Measurements from ENCODE around the gene SV2B. TPM values are rescaled to one million over a fixed set of nuclear protein-coding genes. Genes with fewer than 3 reads are reported as not detected.
A peak's percentile ranks its signal among the peaks of the same experiment; 100 is the strongest.
"Not testable (repeated sequence)": the region's sequence is repeated elsewhere in the genome, so short reads cannot be mapped to it uniquely, and the experiment has no call there.

SV2B gene
- polyA plus RNA-seq, 4 donors = 0.25 to 2.0 TPM; not detected in 2

- Histone ChIP-seq H3K4me1 (ENCODE audit: control insufficient read depth in 3 of 3, insufficient read depth in 2 of 3, low read depth in 1 of 3, low read length in 2 of 3) (no peaks in the 10 kb centered on the region), H3K4me3 (ENCODE audit: low read depth in 1 of 3, low read length in 3 of 3) (no peak overlapping the region), H3K9me3 (ENCODE audit: control insufficient read depth in 2 of 2, insufficient read depth in 1 of 2, low read depth in 1 of 2, low read length in 1 of 2) (no peaks in the 10 kb centered on the region), H3K27ac (ENCODE audit: low read depth in 1 of 3, low read length in 2 of 3) (no peak overlapping the region), H3K27me3 (ENCODE audit: control insufficient read depth in 3 of 3, insufficient read depth in 3 of 3, low read length in 3 of 3) (no peaks in the 10 kb centered on the region), H3K36me3 (ENCODE audit: control insufficient read depth in 3 of 3, insufficient read depth in 2 of 3, low read depth in 1 of 3, low read length in 3 of 3) (no peaks in the 10 kb centered on the region)
- DNase-seq (no peak), FAIRE-seq (no peak)
- WGBS, 3 donors = 47 to 60% (median 59%) methylated on average over 5 of the region's 5 CpGs
These were observed 219.5 kb downstream of the SV2B start for GRCh38 chr15:91319371-91320059.

- Histone ChIP-seq H3K9me3 (ENCODE audit: control insufficient read depth in 2 of 2, insufficient read depth in 1 of 2, low read depth in 1 of 2, low read length in 1 of 2) (no peaks in the 10 kb centered on the region), H3K4me1 (ENCODE audit: control insufficient read depth in 3 of 3, insufficient read depth in 2 of 3, low read depth in 1 of 3, low read length in 2 of 3) (no peaks in the 10 kb centered on the region), H3K4me3 (ENCODE audit: low read depth in 1 of 3, low read length in 3 of 3) (no peak overlapping the region), H3K36me3 (ENCODE audit: control insufficient read depth in 3 of 3, insufficient read depth in 2 of 3, low read depth in 1 of 3, low read length in 3 of 3) (no peaks in the 10 kb centered on the region), H3K27me3 (ENCODE audit: control insufficient read depth in 3 of 3, insufficient read depth in 3 of 3, low read length in 3 of 3) (no peaks in the 10 kb centered on the region), H3K27ac (ENCODE audit: low read depth in 1 of 3, low read length in 2 of 3) (no peak overlapping the region)
- DNase-seq (no peak), FAIRE-seq (no peak)
- 70 to 82% (median 74%) methylated on average over 4 of the region's 4 CpGs for WGBS, 3 donors
These were observed 220.0 kb downstream of the SV2B start for GRCh38 chr15:91320101-91320500.

DNA sequence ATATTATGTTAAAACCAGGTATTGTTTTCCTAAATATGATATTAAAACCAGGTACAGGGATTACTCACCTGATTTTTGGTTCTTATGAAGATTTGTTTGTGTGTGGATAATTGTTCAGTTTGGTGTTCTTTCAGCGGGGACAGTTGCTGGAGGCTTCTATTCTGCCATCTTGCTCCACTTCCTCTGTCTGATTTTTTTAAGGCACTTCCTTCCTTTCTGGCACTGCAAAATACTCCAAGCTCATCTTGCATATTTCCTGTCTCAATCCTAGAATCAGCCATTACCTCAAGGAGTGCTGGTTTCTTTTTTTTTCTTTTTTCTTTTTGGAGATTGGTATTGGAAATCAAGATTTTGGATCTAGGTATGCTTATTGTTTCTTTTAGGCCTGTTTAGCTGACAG is 229.9 kb downstream of the SV2B start:
- FAIRE-seq = no peak
- 66 to 97% (median 90%) methylated on average over 1 of the region's 1 CpG for WGBS, 3 donors
- Histone ChIP-seq H3K36me3 (ENCODE audit: control insufficient read depth in 3 of 3, insufficient read depth in 2 of 3, low read depth in 1 of 3, low read length in 3 of 3) (no peaks in the 10 kb centered on the region), H3K4me3 (ENCODE audit: low read depth in 1 of 3, low read length in 3 of 3) (no peak overlapping the region), H3K27ac (ENCODE audit: low read depth in 1 of 3, low read length in 2 of 3) (no peak overlapping the region), H3K27me3 (ENCODE audit: control insufficient read depth in 3 of 3, insufficient read depth in 3 of 3, low read length in 3 of 3) (peaks cover 0 to 5% (median 0%) of the 10 kb centered on the region in 3 donors), H3K9me3 (ENCODE audit: control insufficient read depth in 2 of 2, insufficient read depth in 1 of 2, low read depth in 1 of 2, low read length in 1 of 2) (peaks cover 0 to 3% of the 10 kb centered on the region in 2 donors), H3K4me1 (ENCODE audit: control insufficient read depth in 3 of 3, insufficient read depth in 2 of 3, low read depth in 1 of 3, low read length in 2 of 3) (no peaks in the 10 kb centered on the region)
- DNase-seq = no peak

GRCh38 chr15:91331581-91331980 is 231.5 kb downstream of the SV2B start:
- peaks cover 0 to 5% (median 0%) of the 10 kb centered on the region in 3 donors for H3K27me3 ChIP-seq (ENCODE audit: control insufficient read depth in 3 of 3, insufficient read depth in 3 of 3, low read length in 3 of 3)
- WGBS, 3 donors = 82 to 92% (median 86%) methylated on average over 4 of the region's 4 CpGs
- H3K9me3 ChIP-seq (ENCODE audit: control insufficient read depth in 2 of 2, insufficient read depth in 1 of 2, low read depth in 1 of 2, low read length in 1 of 2) = peaks cover 0 to 3% of the 10 kb centered on the region in 2 donors
- no peak overlapping the region for H3K27ac ChIP-seq (ENCODE audit: low read depth in 1 of 3, low read length in 2 of 3)
- H3K4me3 ChIP-seq (ENCODE audit: low read depth in 1 of 3, low read length in 3 of 3) = no peak overlapping the region
- DNase-seq (no peak), FAIRE-seq (no peak)
- H3K4me1 ChIP-seq (ENCODE audit: control insufficient read depth in 3 of 3, insufficient read depth in 2 of 3, low read depth in 1 of 3, low read length in 2 of 3) = no peaks in the 10 kb centered on the region
- no peaks in the 10 kb centered on the region for H3K36me3 ChIP-seq (ENCODE audit: control insufficient read depth in 3 of 3, insufficient read depth in 2 of 3, low read depth in 1 of 3, low read length in 3 of 3)

GRCh38 chr15:91335702-91336101 is 235.6 kb downstream of the SV2B start:
- whole genome bisulfite sequencing, 3 donors = 32 to 53% (median 32%) methylated on average over 3 of the region's 3 CpGs
- no peaks in the 10 kb centered on the region for H3K4me1 ChIP-seq (ENCODE audit: control insufficient read depth in 3 of 3, insufficient read depth in 2 of 3, low read depth in 1 of 3, low read length in 2 of 3)
- H3K4me3 ChIP-seq (ENCODE audit: low read depth in 1 of 3, low read length in 3 of 3) = no peak overlapping the region
- no peaks in the 10 kb centered on the region for H3K9me3 ChIP-seq (ENCODE audit: control insufficient read depth in 2 of 2, insufficient read depth in 1 of 2, low read depth in 1 of 2, low read length in 1 of 2)
- H3K36me3 ChIP-seq (ENCODE audit: control insufficient read depth in 3 of 3, insufficient read depth in 2 of 3, low read depth in 1 of 3, low read length in 3 of 3) = no peaks in the 10 kb centered on the region
- H3K27ac ChIP-seq (ENCODE audit: low read depth in 1 of 3, low read length in 2 of 3) = no peak overlapping the region
- no peak for DNase-seq
- FAIRE-seq = no peak
- H3K27me3 ChIP-seq (ENCODE audit: control insufficient read depth in 3 of 3, insufficient read depth in 3 of 3, low read length in 3 of 3) = peaks cover 0 to 3% (median 0%) of the 10 kb centered on the region in 3 donors

GRCh38 chr15:91336687-91337086 is 236.6 kb downstream of the SV2B start:
- Histone ChIP-seq H3K4me3 (ENCODE audit: low read depth in 1 of 3, low read length in 3 of 3) (no peak overlapping the region), H3K9me3 (ENCODE audit: control insufficient read depth in 2 of 2, insufficient read depth in 1 of 2, low read depth in 1 of 2, low read length in 1 of 2) (no peaks in the 10 kb centered on the region), H3K27me3 (ENCODE audit: control insufficient read depth in 3 of 3, insufficient read depth in 3 of 3, low read length in 3 of 3) (peaks cover 0 to 1% (median 0%) of the 10 kb centered on the region in 3 donors), H3K4me1 (ENCODE audit: control insufficient read depth in 3 of 3, insufficient read depth in 2 of 3, low read depth in 1 of 3, low read length in 2 of 3) (no peaks in the 10 kb centered on the region), H3K27ac (ENCODE audit: low read depth in 1 of 3, low read length in 2 of 3) (no peak overlapping the region), H3K36me3 (ENCODE audit: control insufficient read depth in 3 of 3, insufficient read depth in 2 of 3, low read depth in 1 of 3, low read length in 3 of 3) (no peaks in the 10 kb centered on the region)
- FAIRE-seq = no peak
- DNase-seq = no peak
- WGBS, 3 donors = 59 to 69% (median 69%) methylated on average over 3 of the region's 3 CpGs

GRCh38 chr15:91338766-91339165 is 238.7 kb downstream of the SV2B start:
- no peak for FAIRE-seq
- Histone ChIP-seq H3K27me3 (ENCODE audit: control insufficient read depth in 3 of 3, insufficient read depth in 3 of 3, low read length in 3 of 3) (no peaks in the 10 kb centered on the region), H3K36me3 (ENCODE audit: control insufficient read depth in 3 of 3, insufficient read depth in 2 of 3, low read depth in 1 of 3, low read length in 3 of 3) (no peaks in the 10 kb centered on the region), H3K27ac (ENCODE audit: low read depth in 1 of 3, low read length in 2 of 3) (no peak overlapping the region), H3K9me3 (ENCODE audit: control insufficient read depth in 2 of 2, insufficient read depth in 1 of 2, low read depth in 1 of 2, low read length in 1 of 2) (no peaks in the 10 kb centered on the region), H3K4me3 (ENCODE audit: low read depth in 1 of 3, low read length in 3 of 3) (no peak overlapping the region), H3K4me1 (ENCODE audit: control insufficient read depth in 3 of 3, insufficient read depth in 2 of 3, low read depth in 1 of 3, low read length in 2 of 3) (no peaks in the 10 kb centered on the region)
- WGBS, 3 donors = 13 to 19% (median 18%) methylated on average over 3 of the region's 3 CpGs
- DNase-seq = peak in 1 of 2 donors; percentile 41

DNA sequence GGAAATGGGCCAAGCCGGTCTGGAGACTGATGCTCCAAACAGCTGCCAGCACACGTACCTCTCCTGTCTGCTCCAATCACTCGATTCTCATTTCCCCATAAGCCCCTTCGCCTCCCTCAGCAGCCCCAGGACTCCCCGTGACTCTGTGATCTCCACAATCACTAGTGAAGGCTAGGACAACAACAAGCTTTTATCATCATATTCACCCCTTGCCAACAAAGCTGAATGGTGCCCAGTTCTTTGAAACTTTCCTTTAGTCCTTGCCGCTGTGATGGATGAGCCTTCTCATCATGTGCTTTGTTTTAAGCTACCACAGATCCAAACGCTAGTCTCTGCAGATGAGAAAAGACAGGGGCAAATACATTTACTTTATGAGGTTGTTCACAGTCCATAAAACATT is 242.0 kb downstream of the SV2B start:
- no peak overlapping the region for H3K4me3 ChIP-seq (ENCODE audit: low read depth in 1 of 3, low read length in 3 of 3)
- no peaks in the 10 kb centered on the region for H3K36me3 ChIP-seq (ENCODE audit: control insufficient read depth in 3 of 3, insufficient read depth in 2 of 3, low read depth in 1 of 3, low read length in 3 of 3)
- FAIRE-seq (no peak), DNase-seq (no peak)
- H3K27ac ChIP-seq (ENCODE audit: low read depth in 1 of 3, low read length in 2 of 3) = no peak overlapping the region
- H3K9me3 ChIP-seq (ENCODE audit: control insufficient read depth in 2 of 2, insufficient read depth in 1 of 2, low read depth in 1 of 2, low read length in 1 of 2) = no peaks in the 10 kb centered on the region
- no peaks in the 10 kb centered on the region for H3K4me1 ChIP-seq (ENCODE audit: control insufficient read depth in 3 of 3, insufficient read depth in 2 of 3, low read depth in 1 of 3, low read length in 2 of 3)
- 53 to 72% (median 61%) methylated on average over 7 of the region's 7 CpGs for WGBS, 3 donors
- no peaks in the 10 kb centered on the region for H3K27me3 ChIP-seq (ENCODE audit: control insufficient read depth in 3 of 3, insufficient read depth in 3 of 3, low read length in 3 of 3)

GRCh38 chr15:91344912-91345311 is 244.9 kb downstream of the SV2B start:
- H3K9me3 ChIP-seq (ENCODE audit: control insufficient read depth in 2 of 2, insufficient read depth in 1 of 2, low read depth in 1 of 2, low read length in 1 of 2); H3K4me1 ChIP-seq (ENCODE audit: control insufficient read depth in 3 of 3, insufficient read depth in 2 of 3, low read depth in 1 of 3, low read length in 2 of 3); H3K4me3 ChIP-seq (ENCODE audit: low read depth in 1 of 3, low read length in 3 of 3); H3K36me3 ChIP-seq (ENCODE audit: control insufficient read depth in 3 of 3, insufficient read depth in 2 of 3, low read depth in 1 of 3, low read length in 3 of 3); DNase-seq; FAIRE-seq; H3K27me3 ChIP-seq (ENCODE audit: control insufficient read depth in 3 of 3, insufficient read depth in 3 of 3, low read length in 3 of 3); H3K27ac ChIP-seq (ENCODE audit: low read depth in 1 of 3, low read length in 2 of 3): not testable (repeated sequence)
- WGBS, 3 donors = 79 to 93% (median 84%) methylated on average over 3 of the region's 3 CpGs

Measured in small intestine (tissue), 7 donors.